GM18502 (cell line): ENCODE data around the gene STK24.
"Not testable (repeated sequence)": the region's sequence is repeated elsewhere in the genome, so short reads cannot be mapped to it uniquely, and the experiment has no call there.

Source experiments
- ATAC-seq: cut with Tn5 transposase; IDR thresholded peaks from one replicate; pipeline ENCODE4 v1.9.1; 2021; ENCODE audit warnings: mild to moderate bottlenecking; ENCODE audit not compliant: unreplicated experiment, poor library complexity

The STK24 gene

DNA sequence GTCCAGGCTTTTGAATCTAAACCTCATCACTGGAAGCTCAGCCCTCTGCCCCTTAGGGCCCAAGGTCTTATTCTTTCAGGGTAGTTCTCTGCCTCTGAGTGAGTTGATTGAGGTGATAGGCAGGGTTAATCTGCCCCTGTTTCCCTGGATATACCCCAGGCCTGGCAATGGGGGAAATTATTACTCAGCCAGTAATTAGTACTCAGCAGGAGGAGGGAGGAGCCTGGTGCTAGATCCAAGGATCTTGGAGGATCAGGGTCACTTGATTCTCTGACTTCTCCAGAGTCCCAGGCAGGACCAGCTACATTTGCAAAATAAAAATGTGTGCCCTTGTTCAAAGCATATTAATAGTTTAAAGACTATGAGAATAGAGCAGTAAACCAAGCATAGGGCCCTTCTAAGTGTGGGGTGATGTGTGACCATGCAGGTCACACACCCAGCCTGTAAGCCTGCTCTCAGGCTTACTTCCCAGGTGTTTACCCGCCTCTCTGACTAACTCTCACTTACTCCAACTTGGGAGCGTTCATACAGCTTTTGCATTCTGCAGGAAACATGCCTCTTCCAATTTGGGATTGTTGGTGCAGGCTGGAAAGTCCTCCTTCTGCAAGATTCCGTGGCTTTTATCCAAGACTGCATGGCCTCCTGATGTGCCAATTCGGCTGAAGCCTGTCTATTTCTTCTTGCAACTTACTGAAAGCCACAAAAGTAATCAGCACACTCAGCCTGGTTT lies 7.9 kb upstream of the STK24 start:
- no peak for ATAC-seq

DNA sequence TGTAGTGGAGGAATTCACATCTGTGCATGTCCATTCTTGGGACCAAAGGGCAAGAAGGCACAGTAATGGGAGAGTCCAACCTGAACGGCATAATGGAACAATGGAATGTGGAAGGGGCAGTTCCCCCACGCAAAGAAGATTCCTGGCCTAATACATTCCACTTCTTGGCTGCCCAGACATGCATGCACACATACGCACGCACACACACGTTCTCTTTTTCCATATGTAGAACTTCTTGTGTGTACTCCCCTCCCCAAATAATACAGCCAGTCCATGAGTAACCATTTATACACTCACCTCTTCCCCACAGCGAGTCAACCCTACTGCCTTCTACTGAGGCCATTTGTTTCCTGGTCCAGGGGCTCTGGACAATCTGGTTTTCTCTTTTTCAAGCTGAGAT lies 6.0 kb upstream of the STK24 start:
- ATAC-seq, result no peak

DNA sequence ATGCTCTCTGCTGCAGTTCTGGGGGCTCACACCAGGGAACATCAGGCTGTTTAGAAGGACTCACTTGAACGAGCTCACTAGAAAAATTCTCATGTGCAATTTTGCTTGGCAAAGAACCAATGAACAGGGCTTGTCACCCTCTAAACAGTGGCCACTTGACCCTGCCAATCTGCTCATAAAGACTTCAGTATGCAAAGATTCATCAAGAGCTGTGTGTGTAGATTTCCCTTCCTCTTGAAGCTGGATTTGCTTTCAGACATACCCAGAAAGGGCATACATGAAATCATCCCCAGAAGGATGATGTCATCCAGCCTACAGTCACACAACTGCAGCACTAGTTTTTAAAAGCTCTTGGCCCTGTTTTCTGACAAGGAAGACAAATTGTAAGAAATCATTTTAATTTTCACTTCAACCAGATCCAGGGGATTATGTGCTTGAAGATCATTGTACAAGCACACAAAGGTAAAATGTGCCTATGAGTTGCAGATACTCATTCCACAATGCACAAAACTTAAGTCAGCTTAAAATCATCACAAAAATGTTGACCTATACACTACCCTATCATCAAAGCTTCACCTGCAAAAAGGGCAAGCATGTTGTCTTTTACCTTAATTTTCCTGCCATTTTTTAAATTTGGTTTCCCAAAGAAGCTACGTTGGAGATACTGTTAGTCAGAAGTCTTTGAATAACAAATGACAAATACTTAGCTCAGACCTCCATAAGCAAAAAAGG lies 5.2 kb upstream of the STK24 start:
- no peak for ATAC-seq

DNA sequence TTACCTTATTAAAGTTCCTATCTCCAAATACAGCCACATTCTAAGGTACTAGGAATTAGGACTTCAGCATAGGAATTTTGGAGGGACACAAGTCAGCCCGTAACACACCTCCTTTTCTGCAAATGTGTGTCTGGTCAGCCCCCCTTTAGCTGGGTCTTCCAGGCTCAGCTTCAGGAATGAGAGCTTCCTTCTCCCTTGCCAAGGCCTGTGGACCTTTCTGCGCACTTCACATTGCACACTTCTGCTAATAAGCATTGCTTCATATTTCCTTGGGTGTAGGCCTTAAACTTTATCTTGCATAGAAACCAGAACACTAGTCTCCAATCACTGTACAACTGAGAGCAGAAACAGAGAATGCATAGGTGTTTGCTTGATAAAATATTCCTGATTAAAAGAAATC lies 4.5 kb upstream of the STK24 start:
- ATAC-seq, result no peak

DNA sequence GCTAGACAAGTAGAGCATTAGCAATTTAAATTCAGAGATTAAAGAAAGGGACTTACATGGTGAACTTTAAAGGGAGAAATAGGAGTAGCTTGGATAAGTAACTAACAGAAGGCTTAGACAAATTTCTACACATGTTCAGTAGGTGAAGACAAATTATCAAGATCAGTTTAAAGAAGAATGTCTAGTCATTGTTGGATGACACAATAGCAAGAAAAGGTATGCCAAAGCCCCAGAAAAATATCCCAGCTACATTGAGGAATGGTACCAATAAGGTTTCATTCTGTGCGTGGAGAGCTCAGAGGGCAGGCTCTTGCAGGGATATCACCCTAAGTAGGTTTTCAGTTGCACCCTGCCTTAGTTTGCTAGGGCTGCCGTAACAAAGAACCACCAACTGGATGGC lies 3.5 kb upstream of the STK24 start:
- ATAC-seq, result no peak

DNA sequence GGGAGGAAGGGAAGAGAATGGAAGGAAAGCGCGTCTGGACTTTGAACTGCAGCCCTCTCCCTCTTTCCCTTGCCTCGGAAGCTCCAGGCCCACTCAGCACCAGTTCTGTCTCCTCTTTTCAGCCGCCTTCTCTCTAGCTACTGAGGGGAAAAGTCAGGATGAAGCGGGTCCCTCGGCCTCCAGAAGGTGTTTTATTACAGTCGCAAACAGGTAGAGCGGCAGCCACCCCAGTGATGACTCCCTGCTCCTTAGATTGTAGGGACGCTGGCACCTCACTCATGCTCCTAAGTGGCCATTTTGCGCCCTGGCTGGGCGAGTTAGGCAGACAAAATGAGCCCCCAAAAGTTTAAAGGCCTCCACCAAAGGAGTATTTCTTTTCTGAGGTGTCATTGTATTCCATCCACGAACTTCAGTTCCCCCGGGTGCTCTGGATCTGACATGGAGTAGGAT lies 954 bp upstream of the STK24 start:
- no peak for ATAC-seq

DNA sequence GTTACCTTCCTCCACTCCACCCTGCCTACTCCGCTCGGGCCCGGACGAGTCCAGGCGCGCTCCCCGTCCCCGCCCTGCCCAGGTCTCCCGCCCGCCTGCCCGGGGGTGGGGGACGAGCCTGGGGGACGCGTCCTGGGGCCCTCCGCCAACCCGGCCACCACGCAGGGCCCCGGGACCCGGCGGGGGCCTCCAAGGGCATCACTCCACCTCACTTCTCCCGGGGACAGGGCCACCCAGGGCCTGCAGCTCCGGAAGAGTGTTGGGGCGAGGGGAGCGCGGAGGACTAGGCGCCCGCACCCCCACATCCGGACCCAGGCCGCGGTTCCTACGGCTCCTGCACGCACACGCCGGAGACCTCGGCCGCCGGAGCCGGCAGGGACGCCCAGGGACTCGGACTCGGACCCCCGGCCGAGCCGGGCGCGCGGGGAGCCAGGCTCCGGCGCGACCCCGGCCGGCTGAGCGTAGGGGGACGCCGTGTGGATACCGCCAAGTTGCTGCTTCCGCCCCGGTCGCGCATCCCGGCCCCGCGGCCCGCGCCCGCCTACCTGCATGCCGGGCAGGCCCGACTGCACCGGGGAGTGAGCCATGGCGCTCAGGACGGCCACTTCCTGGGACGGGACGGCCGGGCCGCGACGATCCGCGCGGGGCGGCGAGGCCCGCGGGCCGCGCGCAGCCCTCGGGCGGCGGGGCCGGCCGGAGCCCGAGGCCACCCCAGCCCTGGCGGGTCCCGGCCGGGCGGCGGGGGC lies 534 bp downstream of the STK24 start:
- peak; percentile 34 for ATAC-seq

DNA sequence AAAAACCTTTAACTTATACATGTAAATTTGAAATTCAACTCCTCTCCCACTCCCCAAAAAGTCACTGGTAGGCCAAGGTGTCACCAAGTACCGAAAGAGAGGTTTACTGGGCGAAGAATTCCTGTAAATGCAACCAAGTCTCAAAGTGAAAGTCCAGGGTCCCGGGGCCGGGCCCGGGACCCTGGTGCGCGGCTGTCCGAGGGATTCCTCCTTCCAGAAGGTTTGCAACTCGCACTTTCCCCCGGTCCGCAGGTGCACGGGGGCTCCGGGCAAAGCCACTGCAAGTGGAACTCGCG lies 1.1 kb downstream of the STK24 start:
- no peak for ATAC-seq

DNA sequence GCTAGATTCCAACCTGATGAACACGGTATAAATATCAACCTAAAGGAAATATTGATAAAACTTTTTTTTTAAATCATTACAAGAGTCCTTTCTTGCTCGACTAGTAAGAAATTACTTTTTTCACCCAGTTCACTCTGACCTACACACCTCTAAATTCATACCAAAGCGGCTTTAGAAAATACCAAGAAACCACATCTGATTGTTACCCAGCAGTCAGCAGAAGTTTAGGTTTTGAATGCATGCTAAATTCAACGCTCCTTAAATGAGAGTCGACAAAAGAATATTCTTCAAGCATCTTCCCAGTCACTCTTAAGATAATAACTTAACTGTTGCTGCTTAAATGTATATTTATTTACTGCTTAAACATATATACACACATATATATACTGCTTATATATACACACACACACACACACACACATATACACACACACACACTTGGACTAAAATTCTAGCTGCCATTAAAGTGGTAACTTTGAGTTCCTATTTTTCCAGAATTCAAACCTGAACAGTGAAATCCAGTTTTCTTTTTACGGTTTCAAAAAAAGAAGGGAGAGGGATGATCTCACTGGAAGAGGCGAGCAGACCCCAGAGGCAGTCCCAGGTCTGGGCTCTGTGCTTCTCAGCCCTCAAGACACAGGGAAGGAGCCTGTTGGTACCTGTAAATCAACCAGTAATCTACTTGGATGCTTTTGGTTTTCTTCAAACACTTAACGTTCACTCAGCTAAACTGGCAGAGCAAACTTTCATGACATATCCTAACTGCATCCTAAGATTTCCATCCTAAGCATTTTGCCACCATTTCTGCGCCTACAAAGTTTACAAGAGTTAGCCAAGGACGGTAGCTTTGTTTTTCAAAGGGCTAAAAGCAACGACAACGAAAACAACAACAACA lies 1.7 kb downstream of the STK24 start:
- no peak for ATAC-seq

DNA sequence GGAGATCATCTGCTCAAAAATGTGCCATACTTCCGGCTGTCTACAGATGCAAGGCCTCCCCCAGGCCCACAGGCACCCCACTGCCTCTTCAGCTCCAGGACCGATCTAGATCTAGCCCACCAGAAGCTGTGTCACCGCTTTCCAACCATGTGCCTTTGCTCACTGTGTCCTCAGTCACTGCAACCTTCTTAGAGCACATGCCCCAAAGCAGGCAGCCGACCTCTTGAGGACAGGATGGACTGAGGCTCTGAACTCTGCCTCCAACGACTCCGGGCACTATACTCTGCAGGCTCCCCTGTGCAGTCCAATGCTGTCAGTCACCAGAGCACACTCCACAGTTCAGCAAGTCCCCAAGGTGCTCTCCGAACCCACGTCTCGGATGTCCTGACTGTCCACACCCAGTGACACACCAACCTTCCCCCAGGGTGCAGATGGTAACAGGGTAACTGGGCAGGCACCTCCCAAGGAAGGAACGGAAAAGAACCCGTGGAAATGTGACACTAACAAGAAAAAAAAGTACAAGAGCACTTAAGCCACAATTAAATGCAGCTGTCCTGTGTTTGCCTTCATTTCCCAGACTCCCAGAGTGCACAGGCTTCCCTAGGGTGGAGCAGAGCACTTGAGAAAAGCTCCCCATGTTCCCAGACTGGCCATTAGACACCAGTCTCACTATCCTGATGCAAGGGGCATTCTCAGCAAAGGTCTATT lies 4.8 kb downstream of the STK24 start:
- ATAC-seq, result no peak

DNA sequence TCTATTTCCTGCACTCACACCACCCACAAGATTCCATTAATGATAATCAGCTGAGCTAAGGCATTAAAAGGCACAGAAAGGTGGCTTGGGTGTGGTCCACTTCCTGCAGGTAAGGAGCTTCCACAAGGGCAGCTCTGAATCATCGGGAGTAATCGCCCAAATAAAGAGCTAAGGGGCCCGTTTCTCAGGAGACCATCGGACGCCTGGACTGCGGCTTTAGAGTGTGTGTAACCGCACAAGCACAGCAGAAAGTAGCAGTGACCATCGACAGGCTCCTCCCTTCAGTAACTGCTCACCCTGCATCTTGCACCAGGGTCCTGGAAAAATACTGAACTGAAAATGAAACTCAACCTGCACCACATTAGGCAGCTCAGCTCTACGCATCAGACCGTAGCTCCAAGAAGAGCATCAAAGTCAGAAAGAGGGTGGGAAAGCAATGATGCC lies 6.0 kb downstream of the STK24 start:
- peak; percentile 78 for ATAC-seq

DNA sequence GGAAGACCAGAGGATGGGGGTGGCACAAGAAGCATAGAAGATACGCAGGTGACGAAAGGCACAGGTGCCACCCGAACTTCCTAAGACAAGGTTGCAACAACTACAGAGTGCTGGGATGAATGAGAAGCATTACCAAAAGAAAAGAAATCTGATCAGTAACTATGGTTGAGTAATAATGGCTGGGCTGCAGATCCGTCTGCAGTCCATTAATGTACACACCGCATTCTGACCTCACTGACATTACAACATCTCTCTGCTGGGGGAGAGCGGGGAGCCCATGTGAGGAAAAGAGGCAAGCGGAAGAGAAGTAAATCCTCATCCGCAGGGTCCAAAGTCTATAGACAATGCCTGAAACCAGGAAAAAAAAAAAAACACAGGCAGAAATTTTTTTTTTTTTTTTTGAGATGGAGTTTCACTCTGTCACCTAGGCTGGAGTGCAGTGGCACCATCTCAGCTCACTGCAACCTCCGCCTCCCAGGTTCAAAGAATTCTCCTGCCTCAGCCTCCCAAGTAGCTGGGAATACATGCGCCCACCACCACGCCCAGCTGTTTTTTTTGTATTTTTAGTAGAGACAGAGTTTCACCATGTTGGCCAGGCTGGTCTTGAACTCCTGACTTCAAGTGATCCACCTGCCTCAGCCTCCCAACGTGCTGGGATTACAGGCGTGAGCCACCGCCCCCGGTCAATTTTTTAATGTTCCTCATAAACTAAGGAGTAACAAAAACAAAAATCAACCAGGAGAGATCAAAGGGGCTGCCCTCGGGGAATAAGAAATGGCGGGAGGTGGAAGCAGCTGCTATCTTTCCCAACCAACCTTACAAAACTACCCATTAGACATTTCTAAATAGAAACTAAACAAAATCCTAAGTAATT lies 7.2 kb downstream of the STK24 start:
- not testable (repeated sequence) for ATAC-seq

DNA sequence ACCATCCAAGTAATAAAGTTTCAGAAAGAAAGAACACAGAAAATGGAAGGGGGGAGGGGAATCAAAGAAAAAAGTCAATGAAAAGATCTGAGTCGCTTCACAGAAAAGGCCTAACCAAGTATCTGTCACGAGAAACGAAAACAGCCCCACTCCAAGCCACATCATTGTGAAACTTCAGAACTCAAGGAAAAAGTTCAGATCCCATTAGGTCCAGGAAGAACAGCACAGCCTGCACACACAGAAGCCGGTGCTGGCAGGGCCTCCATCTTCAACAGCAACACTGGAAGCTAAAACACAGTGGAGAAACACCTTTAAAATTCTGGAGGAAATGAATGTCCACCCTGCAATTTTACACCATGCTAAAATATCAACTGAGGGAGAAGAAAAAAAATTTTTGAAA lies 8.0 kb downstream of the STK24 start:
- ATAC-seq, result no peak

DNA sequence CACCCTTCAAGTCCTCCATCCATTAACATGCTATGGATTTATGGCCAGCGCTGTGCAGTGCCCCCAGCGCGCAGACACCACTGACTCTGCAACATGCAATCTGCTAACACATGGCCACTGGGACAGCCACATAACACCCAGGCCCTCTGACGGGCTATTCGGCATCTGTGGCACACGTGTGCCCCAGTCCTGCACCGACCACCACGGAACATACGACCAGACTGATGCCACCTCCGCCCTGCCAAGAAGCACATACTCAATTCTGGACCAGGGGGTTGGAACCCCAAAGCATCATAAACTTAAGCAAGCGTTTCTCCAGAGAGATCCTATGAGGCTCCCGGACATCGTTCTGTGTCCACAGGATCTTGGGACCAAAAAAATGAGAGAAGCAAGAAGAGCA lies 9.8 kb downstream of the STK24 start:
- no peak for ATAC-seq

DNA sequence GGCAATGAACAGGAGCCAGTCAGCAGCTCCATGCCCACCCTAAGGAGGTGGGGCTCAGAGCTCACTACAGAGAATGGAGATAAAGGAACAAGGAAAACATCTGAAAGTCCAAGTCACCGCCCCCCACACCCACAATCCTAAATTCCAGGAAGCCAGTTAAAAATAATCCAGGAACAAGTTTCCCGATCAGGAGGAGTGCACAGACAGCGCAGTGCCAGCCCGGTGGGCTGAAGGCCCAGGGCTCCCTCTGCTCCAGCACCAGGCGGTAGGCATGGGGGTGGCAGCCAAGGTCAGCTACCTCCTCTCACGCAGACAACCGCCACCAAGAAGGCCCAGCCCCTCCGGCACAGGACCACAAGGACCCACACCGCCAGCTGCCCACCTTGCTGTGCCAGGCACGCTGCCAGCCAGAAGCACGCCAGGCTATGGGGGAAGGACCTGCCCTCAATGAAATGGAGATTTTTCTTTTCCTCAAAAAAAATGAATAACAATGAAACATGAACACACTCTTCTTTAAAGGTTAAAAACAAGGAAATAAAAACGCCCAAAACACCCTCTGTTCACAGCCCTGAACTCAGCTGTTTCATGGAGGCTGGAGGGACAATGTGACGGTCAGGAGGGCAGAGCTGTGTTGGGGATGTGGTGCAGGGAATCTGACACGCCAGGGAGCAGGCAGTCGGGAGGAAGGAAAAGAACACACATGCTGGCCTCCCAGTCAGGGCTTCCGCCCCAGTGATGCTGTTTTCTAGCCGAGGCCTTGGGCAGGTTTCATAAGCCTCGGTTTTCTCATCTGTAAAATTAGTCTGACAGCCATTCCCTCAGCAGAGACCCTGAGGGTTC lies 11.0 kb downstream of the STK24 start:
- no peak for ATAC-seq

DNA sequence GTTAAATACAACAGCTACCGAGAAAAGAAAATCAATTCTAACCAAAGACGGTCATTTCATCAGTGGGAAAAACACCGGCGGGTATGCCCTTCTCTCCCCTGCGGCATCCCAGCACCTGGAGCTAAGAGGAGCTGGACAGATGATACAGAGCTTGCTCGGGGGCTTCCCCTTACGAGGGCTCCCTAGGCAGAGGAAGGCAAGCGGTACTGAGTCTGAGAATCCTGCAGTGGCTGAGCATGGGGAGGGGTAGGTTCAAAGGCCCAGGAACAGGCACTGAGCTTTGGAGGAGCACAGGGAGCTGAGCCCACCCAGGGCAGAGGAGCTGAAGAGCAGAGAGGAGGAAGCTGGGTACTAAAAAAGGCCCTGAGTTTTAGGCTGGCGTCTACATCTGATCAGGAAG lies 12.7 kb downstream of the STK24 start:
- ATAC-seq, result peak; percentile 50

DNA sequence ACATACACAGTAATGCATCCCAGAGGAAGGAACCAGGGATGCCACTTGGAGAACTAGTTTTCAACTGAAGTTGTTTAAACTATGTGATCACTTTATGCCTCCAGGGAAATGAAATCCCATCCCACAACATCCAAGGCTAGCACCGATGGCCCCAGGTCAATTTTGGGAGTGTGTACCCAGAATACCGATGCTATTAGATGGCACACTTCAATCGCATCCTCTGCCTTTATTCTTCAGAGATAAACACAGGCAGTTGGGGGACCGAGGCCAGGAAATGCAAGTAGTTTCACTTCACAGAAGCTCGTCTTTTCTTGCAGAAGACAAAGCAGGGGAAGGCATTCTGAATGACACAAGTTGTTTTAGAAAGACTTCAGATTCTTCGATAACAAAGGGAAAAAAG lies 13.8 kb downstream of the STK24 start:
- ATAC-seq, result peak; percentile 42

DNA sequence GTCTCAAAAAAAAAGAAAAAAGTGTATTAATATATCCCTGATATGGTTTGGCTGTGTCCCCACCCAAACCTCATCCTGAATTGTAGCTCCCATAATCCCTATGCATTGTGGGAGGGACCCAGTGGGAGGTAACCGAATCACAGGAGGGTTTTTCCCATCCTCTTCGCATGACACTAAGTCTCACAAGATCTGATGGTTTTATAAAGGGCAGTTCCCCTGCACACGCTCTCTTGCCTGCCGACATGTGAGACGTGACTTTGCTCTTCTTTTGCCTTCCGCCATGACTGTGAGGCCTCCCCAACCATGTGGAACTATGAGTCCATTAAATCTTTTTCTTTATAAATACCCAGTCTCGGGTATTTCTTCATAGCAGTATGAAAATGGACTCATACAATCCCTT lies 17.7 kb downstream of the STK24 start:
- ATAC-seq, result no peak
